Retinal pigment epithelial cell (primary cell): Measurements from ENCODE around the gene BMPR1B.

Experiments used
- DNase-seq: peaks from one replicate; pipeline ENCODE4 v3.0.0-alpha.2; 2010; ENCODE audit warnings: low read depth
- H3K4me3 ChIP-seq: 2 replicates; pipeline ENCODE4 v1.5.1; 2011; ENCODE audit warnings: mild to moderate bottlenecking, low read length, control low read depth, moderate library complexity
- CTCF ChIP-seq: conservative IDR thresholded peaks from 2 replicates; pipeline ENCODE4 v1.5.1; 2011; ENCODE audit warnings: low read depth, low read length, control low read depth, inconsistent platforms

BMPR1B gene

GRCh38 chr4:94877973-94878372, 120.2 kb downstream of the BMPR1B start:
- TF ChIP-seq CTCF: no peak
- no peak overlapping the region for H3K4me3 ChIP-seq
- DNase-seq: no peak

GRCh38 chr4:94880956-94881355, 123.2 kb downstream of the BMPR1B start:
- no peak for TF ChIP-seq CTCF
- no peak for DNase-seq
- no peak overlapping the region for H3K4me3 ChIP-seq

- no peak for TF ChIP-seq CTCF
- no peak overlapping the region for H3K4me3 ChIP-seq
- DNase-seq: no peak
These were observed 125.0 kb downstream of the BMPR1B start for GRCh38 chr4:94882756-94883155.

- no peak overlapping the region for H3K4me3 ChIP-seq
- no peak for TF ChIP-seq CTCF
- DNase-seq: no peak
These were observed 129.3 kb downstream of the BMPR1B start for GRCh38 chr4:94887027-94887426.

- H3K4me3 ChIP-seq: no peak overlapping the region
- TF ChIP-seq CTCF: no peak
- no peak for DNase-seq
These were observed 131.8 kb downstream of the BMPR1B start for GRCh38 chr4:94889523-94889922.

- TF ChIP-seq CTCF: no peak
- no peak overlapping the region for H3K4me3 ChIP-seq
- DNase-seq: peak; percentile 97
These were observed 132.2 kb downstream of the BMPR1B start for GRCh38 chr4:94889946-94890345.

- no peak overlapping the region for H3K4me3 ChIP-seq
- TF ChIP-seq CTCF: no peak
- DNase-seq: no peak
These were observed 132.8 kb downstream of the BMPR1B start for GRCh38 chr4:94890579-94890978.
